OCI-LY7 (cell line): ENCODE data around the gene DNAJC18. TPM values are rescaled to one million over a fixed set of nuclear protein-coding genes. Genes with fewer than 3 reads are reported as not detected.
A peak's percentile ranks its signal among the peaks of the same experiment; 100 is the strongest.

Experiments used
- BruUV-seq: library from RNA; stranded (reverse); fragments of 400-500 nt; replicated peaks from 2 replicates; lab custom pipeline; 2021; lab: Mats Ljungman, UMichigan
- CTCF ChIA-PET: fragments of 300-600 bp; sonication (Branson Sonifier 250); formaldehyde crosslinking; loops from one replicate; lab custom pipeline; 2022; ENCODE audit warnings: antibody characterized with exemption; ENCODE audit not compliant: unreplicated experiment; lab: Charles Lee
- POLR2A ChIA-PET: fragments of 300-600 bp; sonication (Branson Sonifier 250); formaldehyde crosslinking; loops from one replicate; lab custom pipeline; 2022; ENCODE audit warnings: antibody characterized with exemption; lab: Charles Lee
- DNase-seq: peaks from one replicate; pipeline ENCODE4 v3.0.0-alpha.2; 2015; ENCODE audit warnings: low spot score
- H2AFZ ChIP-seq: fragments of 200-600 bp; sonication (generic), shearing (Covaris generic); 2 replicates; pipeline ENCODE4 v1.6.1; 2014; ENCODE audit warnings: mild to moderate bottlenecking, antibody characterized with exemption, low read length, moderate library complexity
- H3K27ac ChIP-seq: fragments of 200-600 bp; sonication (generic); 2 replicates; pipeline ENCODE4 v1.5.1; 2014; ENCODE audit warnings: mixed run types, low read depth, mild to moderate bottlenecking, moderate library complexity, low read length, inconsistent platforms; ENCODE audit not compliant: poor library complexity, severe bottlenecking
- H3K36me3 ChIP-seq: fragments of 200-600 bp; sonication (generic); 2 replicates; pipeline ENCODE4 v1.6.1; 2014; ENCODE audit warnings: mild to moderate bottlenecking, antibody characterized with exemption, low read length, moderate library complexity, mixed read lengths; ENCODE audit not compliant: insufficient read depth
- H3K4me1 ChIP-seq: fragments of 200-600 bp; sonication (generic); 2 replicates; pipeline ENCODE4 v1.5.1; 2014; ENCODE audit warnings: mild to moderate bottlenecking, low read length; ENCODE audit not compliant: insufficient read depth, poor library complexity, severe bottlenecking
- H3K4me2 ChIP-seq: fragments of 200-600 bp; sonication (generic); 2 replicates; pipeline ENCODE4 v1.6.1; 2014; ENCODE audit warnings: mild to moderate bottlenecking, low read length
- H3K4me3 ChIP-seq: fragments of 200-600 bp; sonication (generic); 2 replicates; pipeline ENCODE4 v1.5.1; 2014; ENCODE audit warnings: mild to moderate bottlenecking, low read depth, low read length; ENCODE audit not compliant: poor library complexity, severe bottlenecking
- H3K79me2 ChIP-seq: fragments of 200-600 bp; sonication (generic); 2 replicates; pipeline ENCODE4 v1.6.1; 2016; ENCODE audit warnings: low read depth, mild to moderate bottlenecking, low read length, moderate library complexity, mixed read lengths; ENCODE audit not compliant: insufficient read depth
- H3K9me2 ChIP-seq: fragments of 200-600 bp; sonication (generic); 2 replicates; pipeline ENCODE4 v1.6.1; 2016; ENCODE audit warnings: mild to moderate bottlenecking, low read length, mixed read lengths; ENCODE audit not compliant: insufficient read depth
- H3K9me3 ChIP-seq: fragments of 200-600 bp; sonication (generic); 2 replicates; pipeline ENCODE4 v1.6.1; 2014; ENCODE audit warnings: mild to moderate bottlenecking, mixed run types, low read length, mixed read lengths
- H4K20me1 ChIP-seq: fragments of 200-600 bp; sonication (generic); 2 replicates; pipeline ENCODE4 v1.6.1; 2014; ENCODE audit warnings: mild to moderate bottlenecking, antibody characterized with exemption, low read length, moderate library complexity, mixed read lengths; ENCODE audit not compliant: insufficient read depth
- CTCF ChIP-seq: fragments of 200-600 bp; sonication (generic); conservative IDR thresholded peaks from 2 replicates; pipeline ENCODE4 v1.5.1; 2014; ENCODE audit warnings: mild to moderate bottlenecking, antibody characterized with exemption, low read length, moderate library complexity, mixed read lengths
- EZH2phosphoT487 ChIP-seq: fragments of 200-600 bp; sonication (generic); IDR thresholded peaks from 2 replicates; pipeline ENCODE4 v1.6.1; 2018; ENCODE audit warnings: low read depth, borderline replicate concordance, mild to moderate bottlenecking, mixed run types, antibody characterized with exemption, low read length, moderate library complexity, mixed read lengths
- intact Hi-C: fragments of 100-400 bp; cut with micrococcal nuclease; formaldehyde crosslinking; loops from one replicate; pipeline ENCODE4 v1.10.0; 2022; ENCODE audit not compliant: unreplicated experiment
- total RNA-seq, 2 experiments: library from RNA; depleted of rRNA in 1 of 2; stranded (reverse); fragments of >200 nt in 1 of 2; shearing (Covaris generic) in 1 of 2; gene quantifications; 2 replicates each; pipeline ENCODE4 v1.2.3, GENCODE V29; 2014 to 2022

Gene DNAJC18
- total RNA-seq, 2 experiments from 2014 or later, result 1.2 to 12.6 TPM

DNA sequence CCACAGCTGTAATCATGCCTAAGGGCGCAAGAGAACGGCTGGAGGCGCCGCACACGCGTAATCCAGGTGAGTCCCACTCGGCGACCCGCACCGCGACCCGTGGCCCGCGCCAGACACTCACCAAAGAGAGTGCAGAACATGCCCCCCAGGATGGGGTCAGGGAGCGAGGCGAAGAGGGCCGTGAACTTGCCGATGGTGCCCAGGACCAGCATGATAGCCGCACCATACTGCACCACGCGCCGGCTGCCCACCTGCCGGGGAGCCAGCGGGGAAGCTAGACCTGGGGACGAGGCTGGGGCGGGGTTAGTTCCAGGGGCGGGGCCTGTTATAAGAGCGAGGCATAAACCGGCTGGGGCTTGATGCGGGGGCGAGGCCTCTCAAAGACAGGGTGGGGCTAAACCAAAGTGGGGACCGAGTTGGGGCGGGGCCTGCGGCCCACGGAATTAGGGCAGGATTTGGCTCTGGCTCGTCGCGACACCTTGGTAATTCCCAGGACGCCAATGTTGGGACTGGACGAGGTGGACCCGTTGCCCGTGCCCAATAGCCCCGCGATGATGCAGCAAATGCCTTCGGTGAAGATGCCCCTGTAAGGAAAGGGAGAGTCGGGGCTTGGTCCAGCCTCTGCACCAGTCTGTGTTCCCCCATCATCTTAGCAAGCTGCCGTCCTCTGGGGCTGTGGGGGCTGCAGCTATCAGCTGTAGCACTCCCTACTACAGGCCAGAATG lies 61.1 kb downstream of the DNAJC18 start:
- no peak overlapping the region for H3K27ac ChIP-seq
- H2AFZ ChIP-seq, result no peak overlapping the region
- H3K9me3 ChIP-seq, result no peaks in the 10 kb centered on the region
- no peak for DNase-seq
- intact Hi-C loops, result no loop called here
- no TSS peak for BruUV-seq
- H3K4me2 ChIP-seq, result no peak overlapping the region
- CTCF ChIA-PET, result interaction anchor here (1.4 kb wide), 1 partner anchor 8 kb away, joined by 3 read pairs; no protein-coding TSS in a partner anchor
- H3K36me3 ChIP-seq, result peaks cover 45% of the 10 kb centered on the region
- H3K9me2 ChIP-seq, result no peaks in the 10 kb centered on the region
- POLR2A ChIA-PET, result interaction anchor here (0.6 kb wide), 1 partner anchor 65 kb away, joined by 4 read pairs; no protein-coding TSS in a partner anchor
- H3K4me3 ChIP-seq, result no peak overlapping the region
- H3K4me1 ChIP-seq, result peaks cover 15% of the 10 kb centered on the region
- no peaks in the 10 kb centered on the region for H4K20me1 ChIP-seq
- H3K79me2 ChIP-seq, result no peaks in the 10 kb centered on the region
- TF ChIP-seq EZH2phosphoT487 (no peak), CTCF (no peak)

- BruUV-seq, result TSS peak; percentile 40
- H4K20me1 ChIP-seq, result no peaks in the 10 kb centered on the region
- TF ChIP-seq CTCF, result no peak
- TF ChIP-seq EZH2phosphoT487, result no peak
- H3K36me3 ChIP-seq, result peaks cover 48% of the 10 kb centered on the region
- CTCF ChIA-PET, result interaction anchor here (1.4 kb wide), 1 partner anchor 9 kb away, joined by 3 read pairs; no protein-coding TSS in a partner anchor
- no peaks in the 10 kb centered on the region for H3K9me2 ChIP-seq
- intact Hi-C loops, result no loop called here
- no peaks in the 10 kb centered on the region for H3K79me2 ChIP-seq
- no peak overlapping the region for H2AFZ ChIP-seq
- H3K4me3 ChIP-seq, result no peak overlapping the region
- H3K4me1 ChIP-seq, result peaks cover 5% of the 10 kb centered on the region
- no peaks in the 10 kb centered on the region for H3K9me3 ChIP-seq
- H3K27ac ChIP-seq, result no peak overlapping the region
- H3K4me2 ChIP-seq, result no peak overlapping the region
- no peak for DNase-seq
- POLR2A ChIA-PET, result interaction anchor here (0.6 to 1.0 kb wide), 2 partner anchors 15 to 64 kb away, joined by 4 to 5 read pairs; no protein-coding TSS in a partner anchor
Measured at GRCh38 chr5:139377226-139377625, 62.1 kb downstream of the DNAJC18 start.

GRCh38 chr5:139376364-139376763 lies 63.0 kb downstream of the DNAJC18 start:
- no TSS peak for BruUV-seq
- Histone ChIP-seq H3K27ac (no peak overlapping the region), H4K20me1 (no peaks in the 10 kb centered on the region), H3K4me2 (no peak overlapping the region), H3K79me2 (no peaks in the 10 kb centered on the region), H3K36me3 (peaks cover 57% of the 10 kb centered on the region), H2AFZ (no peak overlapping the region), H3K9me3 (no peaks in the 10 kb centered on the region), H3K4me1 (no peaks in the 10 kb centered on the region), H3K4me3 (no peak overlapping the region), H3K9me2 (no peaks in the 10 kb centered on the region)
- CTCF ChIA-PET, result no interaction called here
- no peak for DNase-seq
- TF ChIP-seq CTCF (no peak), EZH2phosphoT487 (no peak)
- intact Hi-C loops, result no loop called here
- POLR2A ChIA-PET, result interaction anchor here (0.6 to 1.2 kb wide), 3 partner anchors 13 to 88 kb away, joined by 3 to 5 read pairs (median 5); partner anchors contain the start of gene MZB1
